ENCODE measurements around the gene LRTM2.

The LRTM2 gene

DNA sequence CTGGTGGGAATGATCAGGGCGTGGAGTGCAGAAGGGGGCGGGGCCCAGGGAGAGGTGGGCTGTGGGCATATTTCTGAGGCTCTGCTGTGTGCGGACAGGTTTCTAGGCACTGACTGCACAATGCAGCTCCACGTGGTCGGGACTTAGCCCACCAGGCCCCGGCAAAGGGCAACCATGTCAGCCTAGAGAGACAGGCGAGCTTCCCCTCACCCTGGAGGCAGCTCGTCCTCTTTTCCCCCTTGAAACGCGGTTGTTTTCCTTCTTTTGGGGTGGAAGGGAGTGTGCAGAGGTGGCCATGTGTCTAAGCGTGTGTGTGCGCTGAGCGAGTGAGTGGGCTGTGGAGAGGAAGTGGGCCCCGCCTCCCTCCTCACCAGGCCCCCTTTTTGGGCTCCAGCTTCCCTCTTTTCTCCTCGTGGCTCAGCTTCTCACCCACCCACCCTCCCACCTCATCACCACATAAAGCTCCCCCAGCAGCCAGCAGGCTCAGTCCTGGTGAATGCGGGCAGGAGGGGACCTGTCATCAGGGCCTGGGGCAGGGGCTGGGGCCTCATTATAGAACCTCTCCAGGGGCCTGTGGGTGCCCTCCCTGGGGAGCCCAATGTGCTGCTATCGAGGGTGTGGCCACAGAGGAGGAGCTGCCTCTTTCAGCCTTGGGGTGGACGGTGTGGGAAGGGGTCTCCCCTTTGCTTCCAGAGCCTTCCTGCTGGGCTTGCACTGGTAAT lies 22.0 kb downstream of the LRTM2 start:
- DNase-seq (ENCODE audit: low read depth in 2 of 3, low spot score in 1 of 3), result no peak

DNA sequence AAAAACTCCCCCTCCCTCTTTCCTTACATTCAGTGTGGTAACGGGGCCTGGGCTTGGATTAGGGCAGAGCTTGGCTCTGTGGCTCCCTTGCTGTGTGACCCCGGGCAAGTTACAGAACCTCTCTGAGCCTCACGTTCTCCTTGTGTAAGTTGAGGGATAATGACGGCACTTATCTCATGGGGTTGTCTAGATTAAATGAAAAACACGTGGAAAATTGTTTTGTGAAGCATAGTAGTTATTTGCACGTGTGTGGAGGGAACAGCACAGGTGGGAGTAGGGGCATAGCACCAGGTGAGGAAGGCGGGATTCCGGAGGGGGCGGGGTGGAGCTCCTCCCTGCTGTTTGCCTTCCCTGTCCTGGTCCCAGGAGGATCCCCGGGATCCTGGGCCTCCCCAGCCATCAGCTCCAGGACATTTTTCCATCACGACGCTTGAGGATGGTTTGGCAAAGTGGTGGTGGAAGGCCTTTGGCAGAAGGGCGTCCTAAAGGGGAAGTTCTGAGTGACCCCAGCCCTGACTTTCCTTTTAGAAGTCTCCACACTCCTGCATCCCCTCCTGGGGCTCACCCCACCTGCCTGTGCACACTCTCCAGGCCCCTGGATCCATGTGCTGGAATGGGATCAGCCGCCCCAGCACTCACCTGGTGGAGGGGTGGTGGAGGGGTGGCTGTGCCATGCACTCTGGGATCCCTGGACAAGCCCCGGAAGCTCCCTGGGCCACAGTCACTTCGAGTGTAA lies 22.7 kb downstream of the LRTM2 start:
- no peak for DNase-seq (ENCODE audit: low read depth in 2 of 3, low spot score in 1 of 3)

GRCh38 chr12:1843641-1844005 lies 23.3 kb downstream of the LRTM2 start:
- no peak for DNase-seq (ENCODE audit: low read depth in 2 of 3, low spot score in 1 of 3)

- DNase-seq (ENCODE audit: low read depth in 2 of 3, low spot score in 1 of 3), result no peak
These were observed 23.9 kb downstream of the LRTM2 start for GRCh38 chr12:1844223-1844622.

GRCh38 chr12:1844661-1845409 lies 24.5 kb downstream of the LRTM2 start:
- no peak for DNase-seq (ENCODE audit: low read depth in 2 of 3, low spot score in 1 of 3)

- DNase-seq (ENCODE audit: low read depth in 2 of 3, low spot score in 1 of 3), result no peak
These were observed 25.1 kb downstream of the LRTM2 start for GRCh38 chr12:1845427-1845826.

DNA sequence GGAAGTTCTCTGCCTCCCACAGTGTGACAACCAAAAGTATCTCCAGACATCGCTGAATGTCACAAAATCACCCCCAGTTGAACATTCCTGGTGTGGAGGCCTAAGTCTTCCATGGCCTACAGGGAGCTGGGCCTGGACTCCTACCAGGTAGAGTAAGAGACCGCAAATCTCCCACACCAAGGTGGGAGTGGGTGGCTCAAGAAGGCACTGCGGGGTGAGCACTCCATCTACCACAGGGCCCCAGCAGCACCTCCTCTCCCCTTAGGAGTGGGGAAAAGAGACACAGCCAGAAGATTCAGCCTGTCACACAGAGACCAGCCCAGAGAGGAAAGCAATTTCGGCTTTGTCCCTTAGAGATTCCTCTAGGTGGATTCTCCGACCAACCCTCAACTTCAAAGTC lies 25.5 kb downstream of the LRTM2 start:
- DNase-seq (ENCODE audit: low read depth in 2 of 3, low spot score in 1 of 3), result no peak

DNA sequence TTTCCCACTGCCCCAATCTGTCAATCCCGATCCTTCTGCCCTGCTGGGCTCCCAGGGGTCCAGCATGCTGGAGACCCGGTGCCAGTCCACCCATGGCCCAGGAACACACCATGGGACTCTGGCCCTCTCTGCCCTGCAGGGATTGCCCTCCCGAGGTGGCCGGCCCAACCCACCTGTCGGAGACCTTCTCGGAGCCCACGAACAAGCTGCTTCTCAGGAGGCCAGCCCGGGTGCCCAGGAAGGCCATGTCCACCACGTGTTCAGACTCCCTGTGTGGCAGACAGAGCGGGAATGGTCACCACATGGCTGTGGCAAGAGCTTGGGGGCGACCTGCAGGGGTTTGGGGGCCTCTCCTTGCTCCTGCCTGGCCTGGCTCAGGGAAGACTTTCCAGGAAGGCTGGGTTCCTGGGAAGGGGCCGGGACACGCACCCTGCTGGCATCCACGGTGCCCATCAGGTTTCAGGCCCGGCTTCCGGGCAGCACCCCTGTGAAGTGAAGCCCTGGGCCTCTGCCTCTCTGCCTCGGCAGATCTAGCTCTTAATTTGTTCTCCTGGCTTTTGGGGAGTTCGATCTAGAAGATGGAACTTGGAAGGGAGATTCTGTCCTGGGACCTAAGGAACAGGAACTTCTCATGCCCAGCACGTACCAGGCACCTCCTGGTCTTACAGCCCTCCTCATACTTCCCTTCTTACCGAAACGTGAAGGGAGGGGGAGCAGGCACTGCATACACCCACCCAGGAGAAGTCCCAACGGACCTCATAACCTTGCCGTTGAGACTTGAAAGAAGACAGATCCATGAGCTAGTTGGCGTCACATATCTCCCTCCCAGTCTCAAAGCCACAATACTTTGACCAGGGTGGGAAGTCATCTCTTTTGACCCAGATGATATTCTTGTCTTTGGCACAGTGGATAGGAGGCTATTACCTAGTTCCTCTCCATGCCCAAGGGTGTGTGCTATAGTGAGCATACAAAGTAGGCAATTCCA lies 26.3 kb downstream of the LRTM2 start:
- DNase-seq (ENCODE audit: low read depth in 2 of 3, low spot score in 1 of 3), result no peak

GRCh38 chr12:1847411-1847810 lies 27.0 kb downstream of the LRTM2 start:
- no peak for DNase-seq (ENCODE audit: low read depth in 2 of 3, low spot score in 1 of 3)

DNA sequence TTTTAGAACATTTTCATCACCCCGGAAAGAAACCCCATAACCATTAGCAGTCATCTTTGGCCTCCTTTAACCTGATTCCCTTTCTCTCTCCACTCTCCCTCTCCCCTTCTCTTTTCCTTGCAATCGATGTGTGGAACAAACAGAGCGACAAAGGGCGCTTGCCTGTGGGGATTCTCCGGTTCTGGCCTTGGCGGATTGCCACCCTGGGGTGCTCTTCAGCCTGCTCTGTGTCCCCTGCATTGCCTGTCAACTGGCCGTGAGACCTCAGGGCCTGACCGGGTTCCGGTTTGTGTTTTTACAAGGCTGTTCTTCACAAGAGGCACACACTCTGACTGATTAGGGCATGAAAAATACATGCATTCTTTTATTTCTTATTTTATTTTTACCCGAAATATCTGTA lies 27.8 kb downstream of the LRTM2 start:
- DNase-seq (ENCODE audit: low read depth in 2 of 3, low spot score in 1 of 3), result no peak

GRCh38 chr12:1848745-1849144 lies 28.4 kb downstream of the LRTM2 start:
- no peak for DNase-seq (ENCODE audit: low read depth in 2 of 3, low spot score in 1 of 3)

- DNase-seq (ENCODE audit: low read depth in 2 of 3, low spot score in 1 of 3), result no peak
These were observed 30.9 kb downstream of the LRTM2 start for GRCh38 chr12:1851151-1851701.

GRCh38 chr12:1852076-1852475 lies 31.7 kb downstream of the LRTM2 start:
- DNase-seq (ENCODE audit: low read depth in 2 of 3, low spot score in 1 of 3), result no peak

GRCh38 chr12:1853716-1854115 lies 33.4 kb downstream of the LRTM2 start:
- no peak for DNase-seq (ENCODE audit: low read depth in 2 of 3, low spot score in 1 of 3)

DNA sequence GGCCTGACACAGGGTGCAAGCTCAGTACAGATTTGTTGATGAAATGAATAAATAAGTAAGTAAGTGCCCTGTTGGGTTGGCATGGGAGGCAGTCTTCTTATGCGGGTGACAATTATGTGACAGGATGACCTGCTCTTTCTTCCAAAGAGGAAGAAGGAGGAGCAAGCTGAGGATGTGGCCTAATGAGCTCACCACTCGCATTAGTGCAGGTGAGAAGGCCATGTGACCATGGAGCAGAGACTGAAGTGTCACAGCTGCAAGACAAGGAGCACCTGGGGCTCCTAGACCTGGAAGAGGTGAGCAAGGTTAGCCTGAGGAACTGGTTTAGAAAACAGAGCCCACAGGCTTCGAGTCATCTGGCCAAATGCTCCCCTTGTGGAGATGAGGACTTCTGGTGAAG lies 34.9 kb downstream of the LRTM2 start:
- no peak for DNase-seq (ENCODE audit: low read depth in 2 of 3, low spot score in 1 of 3)

DNA sequence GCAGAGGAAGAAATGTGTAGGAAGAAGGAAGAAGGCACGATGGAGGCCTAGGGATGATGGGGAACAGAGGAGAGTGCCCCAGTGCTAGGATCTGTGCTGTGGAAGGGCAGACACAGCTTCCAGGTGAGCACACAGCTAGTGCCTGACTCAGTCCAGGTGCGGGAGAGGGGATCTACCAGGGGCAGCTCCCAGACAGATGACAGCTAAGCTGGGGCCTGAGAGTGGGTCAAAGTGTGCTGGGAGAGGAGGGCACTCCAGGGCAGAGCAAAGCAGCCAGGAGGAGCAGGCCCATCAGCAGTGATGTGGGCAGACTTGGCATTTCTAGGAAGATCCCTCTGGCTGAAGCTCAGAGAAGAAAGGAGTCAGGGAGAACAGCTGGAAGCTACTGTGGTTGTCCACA lies 36.7 kb downstream of the LRTM2 start:
- no peak for DNase-seq (ENCODE audit: low read depth in 2 of 3, low spot score in 1 of 3)

- no peak for DNase-seq (ENCODE audit: low read depth in 2 of 3, low spot score in 1 of 3)
These were observed 37.5 kb downstream of the LRTM2 start for GRCh38 chr12:1857821-1858220.

GRCh38 chr12:1858456-1858855 lies 38.1 kb downstream of the LRTM2 start:
- DNase-seq (ENCODE audit: low read depth in 2 of 3, low spot score in 1 of 3), result no peak

DNA sequence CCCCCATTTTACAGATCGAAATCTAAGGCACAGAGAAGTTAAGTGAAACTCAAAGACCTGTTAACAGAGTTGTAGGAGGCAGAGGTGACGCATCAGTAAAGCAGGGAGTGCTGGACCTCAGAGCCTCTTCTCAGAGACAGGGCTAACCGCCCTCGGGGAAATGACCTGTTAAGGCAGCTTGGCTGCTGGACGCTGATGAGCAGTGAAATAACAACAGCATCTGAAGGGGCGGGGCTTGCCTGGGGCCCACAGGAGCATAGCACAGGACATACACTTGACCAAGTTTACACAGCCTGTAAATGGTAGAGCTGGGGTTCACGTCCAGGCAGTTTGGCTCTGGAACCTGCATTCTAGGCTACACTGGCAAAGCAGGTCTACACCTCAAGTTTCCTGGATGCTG lies 39.3 kb downstream of the LRTM2 start:
- no peak for DNase-seq (ENCODE audit: low read depth in 2 of 3, low spot score in 1 of 3)

DNA sequence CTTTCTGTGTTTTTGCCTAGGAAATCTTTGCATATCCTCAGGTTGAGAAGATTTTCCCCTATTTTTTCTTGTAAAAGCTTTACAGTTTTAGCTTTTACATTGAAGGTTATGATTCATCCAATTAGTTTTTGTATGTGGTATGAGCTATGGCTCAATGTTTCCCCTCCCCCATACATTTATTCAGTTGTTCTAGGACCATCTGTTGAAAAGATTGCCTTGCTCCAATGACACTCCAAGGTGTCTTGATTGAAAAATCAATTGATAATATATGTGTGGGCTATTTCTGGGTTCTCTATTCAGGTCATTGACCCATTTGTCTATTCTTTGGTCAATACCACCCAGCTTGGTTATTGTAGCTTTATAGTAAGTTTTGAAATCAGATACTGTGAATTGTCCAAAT lies 42.6 kb downstream of the LRTM2 start:
- no peak for DNase-seq (ENCODE audit: low read depth in 2 of 3, low spot score in 1 of 3)

- no peak for DNase-seq (ENCODE audit: low read depth in 2 of 3, low spot score in 1 of 3)
These were observed 43.5 kb downstream of the LRTM2 start for GRCh38 chr12:1863823-1864222.

Data from stimulated activated CD4-positive, alpha-beta T cell treated with anti-CD3 and anti-CD28 coated beads, Interleukin-12 subunit alpha, Interleukin-12 subunit beta, amount 100 ng/mL, for 48 hours (primary cell).